Activated CD8-positive, alpha-beta memory T cell treated with anti-CD3 and anti-CD28 coated beads for 24 hours (primary cell): Measurements from ENCODE around the gene LGI1.

ENCODE experiments used
- DNase-seq: peaks from one replicate; pipeline ENCODE4 v3.0.0-alpha.2; 2020

The LGI1 gene

GRCh38 chr10:93756118-93756517, 1.6 kb upstream of the LGI1 start:
- no peak for DNase-seq

GRCh38 chr10:93757136-93757535, 600 bp upstream of the LGI1 start:
- DNase-seq = no peak

GRCh38 chr10:93758508-93758885, 761 bp downstream of the LGI1 start:
- no peak for DNase-seq

GRCh38 chr10:93758891-93759410, 1.2 kb downstream of the LGI1 start:
- DNase-seq = no peak

GRCh38 chr10:93760490-93760889, 2.8 kb downstream of the LGI1 start:
- DNase-seq = no peak

GRCh38 chr10:93762979-93763391, 5.2 kb downstream of the LGI1 start:
- no peak for DNase-seq

GRCh38 chr10:93766918-93767317, 9.2 kb downstream of the LGI1 start:
- DNase-seq = no peak

GRCh38 chr10:93767724-93768399, 10.1 kb downstream of the LGI1 start:
- DNase-seq = no peak

GRCh38 chr10:93768892-93769291, 11.2 kb downstream of the LGI1 start:
- no peak for DNase-seq

GRCh38 chr10:93771354-93771753, 13.6 kb downstream of the LGI1 start:
- DNase-seq = no peak

GRCh38 chr10:93773120-93773519, 15.4 kb downstream of the LGI1 start:
- DNase-seq = no peak

GRCh38 chr10:93773705-93774104, 16.0 kb downstream of the LGI1 start:
- no peak for DNase-seq

- no peak for DNase-seq
Observed at GRCh38 chr10:93775356-93775755, 17.6 kb downstream of the LGI1 start.

- DNase-seq = no peak
Observed at GRCh38 chr10:93777092-93777491, 19.4 kb downstream of the LGI1 start.

- no peak for DNase-seq
Observed at GRCh38 chr10:93784059-93784458, 26.3 kb downstream of the LGI1 start.

GRCh38 chr10:93788413-93789208, 30.9 kb downstream of the LGI1 start:
- DNase-seq = no peak

GRCh38 chr10:93790439-93790838, 32.7 kb downstream of the LGI1 start:
- no peak for DNase-seq

GRCh38 chr10:93796167-93796566, 38.4 kb downstream of the LGI1 start:
- no peak for DNase-seq

- DNase-seq = no peak
Observed at GRCh38 chr10:93797825-93798224, 40.1 kb downstream of the LGI1 start.

- DNase-seq = no peak
Observed at GRCh38 chr10:93799155-93799708, 41.5 kb downstream of the LGI1 start.

GRCh38 chr10:93804200-93804599, 46.5 kb downstream of the LGI1 start:
- no peak for DNase-seq

- no peak for DNase-seq
Observed at GRCh38 chr10:93806903-93807302, 49.2 kb downstream of the LGI1 start.

GRCh38 chr10:93807371-93807770, 49.6 kb downstream of the LGI1 start:
- no peak for DNase-seq
